HG03135 (cell line): Measurements from ENCODE around the gene MTFR1L.

Experiments used
- ATAC-seq: cut with Tn5 transposase; IDR thresholded peaks from one replicate; pipeline ENCODE4 v1.9.1; 2021; ENCODE audit warnings: mild to moderate bottlenecking, moderate library complexity; ENCODE audit not compliant: unreplicated experiment

The MTFR1L gene

GRCh38 chr1:25807480-25808390 is 12.0 kb upstream of the MTFR1L start:
- ATAC-seq: no peak

GRCh38 chr1:25808481-25809244 is 11.1 kb upstream of the MTFR1L start:
- ATAC-seq: no peak

DNA sequence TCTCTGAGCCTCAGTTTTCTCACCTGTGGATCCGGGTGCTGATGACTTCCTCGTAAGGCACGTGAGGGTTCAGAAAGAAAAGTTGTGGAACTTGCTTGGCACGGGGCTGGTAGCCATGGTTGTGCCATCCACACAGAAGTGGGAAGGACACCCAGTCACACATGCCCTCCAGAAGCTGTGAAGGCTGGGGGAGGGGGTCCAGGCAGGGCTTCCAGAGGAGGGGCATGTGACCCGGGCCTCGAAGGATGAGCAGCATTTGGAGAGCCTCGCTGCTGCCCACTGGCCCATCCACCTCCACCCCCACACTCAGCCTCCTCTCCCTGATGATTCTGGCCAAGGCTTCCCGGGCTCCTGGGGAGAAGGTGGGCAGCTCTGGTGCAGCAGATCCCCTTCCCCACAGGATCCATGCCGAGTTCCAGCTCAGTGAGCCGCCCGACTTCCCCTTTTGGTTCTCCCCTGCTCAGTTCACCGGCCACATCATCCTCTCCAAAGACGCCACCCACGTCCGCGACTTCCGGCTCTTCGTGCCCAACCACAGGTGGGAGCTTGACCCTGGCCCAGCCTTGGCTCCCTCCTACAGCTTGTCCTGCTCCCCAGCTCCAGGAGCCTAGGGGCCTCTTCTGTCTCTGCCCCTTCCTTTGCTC is 10.3 kb upstream of the MTFR1L start:
- no peak for ATAC-seq

DNA sequence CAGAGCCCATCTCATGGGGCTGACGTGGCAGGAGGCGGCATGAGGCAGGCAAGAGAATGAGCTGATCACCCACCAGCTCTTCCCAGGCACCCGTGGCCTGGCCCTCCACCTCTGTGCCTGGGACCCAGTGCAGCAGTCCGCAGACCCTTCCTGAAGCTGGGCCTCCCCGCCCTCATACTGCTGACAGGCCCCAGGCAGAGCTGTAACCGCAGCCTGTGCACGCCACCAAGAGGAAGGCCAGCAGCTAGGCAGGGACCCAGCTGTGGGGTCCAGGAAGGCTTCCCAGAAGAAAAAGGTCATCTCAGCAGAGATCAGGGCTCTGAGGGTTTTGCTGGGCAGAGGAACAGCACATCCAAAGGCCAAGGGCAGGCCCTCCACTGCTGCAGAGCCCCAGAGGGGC is 9.8 kb upstream of the MTFR1L start:
- ATAC-seq: no peak

DNA sequence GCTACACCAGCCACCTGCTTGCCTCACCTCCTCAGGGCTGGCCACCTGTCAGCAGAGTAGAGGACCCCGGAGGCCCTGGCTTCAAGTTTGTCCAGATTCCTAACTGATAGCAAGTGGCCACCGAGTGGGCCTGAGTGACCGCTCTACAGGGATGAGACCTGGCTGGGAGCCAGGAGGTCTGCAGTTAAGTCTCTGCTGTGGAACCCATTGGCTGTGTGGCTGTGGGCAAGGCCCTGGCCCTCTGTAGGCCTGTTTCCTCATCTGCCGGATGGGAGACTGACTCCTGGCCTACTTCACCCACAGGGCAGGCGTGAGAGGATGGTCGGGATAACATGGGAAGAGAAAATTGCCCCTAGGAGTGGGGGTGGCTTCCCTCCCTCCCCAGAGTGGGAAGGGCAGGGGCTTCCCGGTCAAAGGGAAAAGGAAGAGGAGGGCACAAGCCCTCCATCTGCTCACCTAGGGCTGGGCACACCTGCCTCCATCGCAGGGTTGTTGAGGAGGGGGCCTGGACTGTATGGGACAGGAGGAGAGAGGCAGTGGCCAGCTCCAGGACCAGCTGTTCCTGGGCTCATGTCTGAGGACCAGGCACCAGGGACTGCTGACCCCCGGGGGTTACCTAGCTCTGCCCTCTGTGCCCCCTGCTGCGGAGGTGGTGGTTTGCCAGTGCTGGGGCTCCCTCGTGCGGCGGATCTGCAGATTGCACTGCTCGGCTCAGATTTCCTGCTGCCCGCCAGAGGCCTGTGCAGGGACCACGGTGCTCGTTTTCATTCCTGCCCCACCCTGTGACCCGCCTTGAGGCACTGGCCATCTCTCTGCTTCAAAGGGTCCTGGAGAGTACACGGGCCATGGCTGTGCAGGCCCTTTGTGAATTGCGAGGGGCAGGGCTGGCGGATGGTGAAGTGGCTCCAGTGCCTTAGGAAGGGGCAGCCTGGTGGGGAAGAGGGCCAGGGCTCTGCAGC is 9.1 kb upstream of the MTFR1L start:
- no peak for ATAC-seq

- ATAC-seq: no peak
These were observed 8.2 kb upstream of the MTFR1L start for GRCh38 chr1:25811384-25812082.

DNA sequence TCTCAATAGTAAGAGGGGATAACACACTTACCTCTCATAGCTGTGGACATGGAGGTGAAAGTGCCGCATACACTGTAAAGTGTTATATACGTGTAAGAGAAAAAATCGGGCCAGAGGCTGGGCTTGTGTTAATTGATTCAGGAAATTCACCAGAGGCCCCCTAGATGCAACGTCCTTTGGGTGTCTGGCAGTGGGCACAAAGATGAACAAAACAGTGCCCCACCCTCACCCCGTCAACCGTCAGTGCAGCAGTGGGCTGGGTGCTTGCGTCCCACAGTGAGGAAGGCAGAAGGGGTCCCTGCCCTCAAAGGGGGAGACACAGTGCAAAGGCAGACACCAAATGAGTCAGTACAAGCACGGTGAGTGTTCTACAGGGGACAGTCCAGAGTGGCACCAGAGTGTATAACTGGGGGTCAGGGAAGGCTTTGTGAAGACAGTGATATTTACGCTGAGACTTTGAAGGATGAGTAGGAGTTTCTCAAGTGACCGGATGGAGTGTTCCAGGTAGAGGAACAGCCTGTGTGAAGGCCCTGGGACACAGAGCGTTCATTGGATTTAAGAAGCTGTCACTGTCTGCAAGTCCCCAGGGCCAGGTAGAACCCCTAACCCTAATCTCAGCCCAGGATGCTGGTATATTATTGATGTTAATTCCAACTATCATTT is 6.6 kb upstream of the MTFR1L start:
- ATAC-seq: no peak

DNA sequence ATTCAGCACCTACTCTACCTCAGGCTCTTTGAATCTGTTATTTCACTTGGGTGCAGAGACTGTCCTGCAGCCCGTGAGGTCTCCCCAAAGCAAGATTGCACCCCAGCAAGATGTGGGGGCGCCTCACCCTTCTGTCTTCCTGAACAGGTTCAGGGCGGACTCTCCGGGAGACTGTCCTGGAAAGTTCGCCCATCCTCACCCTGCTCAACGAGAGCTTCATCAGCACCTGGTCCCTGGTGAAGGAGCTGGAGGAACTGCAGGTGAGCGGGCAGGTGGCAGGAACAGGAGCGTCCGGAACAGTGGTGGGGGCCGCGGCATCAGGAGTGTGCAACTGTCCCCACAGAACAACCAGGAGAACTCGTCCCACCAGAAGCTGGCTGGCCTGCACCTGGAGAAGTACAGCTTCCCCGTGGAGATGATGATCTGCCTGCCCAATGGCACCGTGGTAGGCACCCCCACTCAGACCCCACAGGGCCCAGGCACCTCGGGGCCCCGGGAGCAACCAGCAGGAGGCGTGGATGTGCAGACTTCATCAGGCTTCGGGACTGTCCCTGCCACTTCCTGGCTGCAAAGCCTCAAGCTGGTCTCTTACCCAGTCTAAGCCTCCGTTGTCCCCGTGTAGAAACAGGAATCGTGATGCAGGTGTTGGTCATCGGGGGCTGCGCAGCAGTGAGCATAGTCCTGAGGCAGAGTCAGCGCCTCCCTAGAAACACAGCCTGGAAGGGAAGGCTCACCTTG is 5.9 kb upstream of the MTFR1L start:
- ATAC-seq: no peak

- no peak for ATAC-seq
These were observed 5.1 kb upstream of the MTFR1L start for GRCh38 chr1:25814549-25815087.

- no peak for ATAC-seq
These were observed 4.3 kb upstream of the MTFR1L start for GRCh38 chr1:25815208-25816111.

DNA sequence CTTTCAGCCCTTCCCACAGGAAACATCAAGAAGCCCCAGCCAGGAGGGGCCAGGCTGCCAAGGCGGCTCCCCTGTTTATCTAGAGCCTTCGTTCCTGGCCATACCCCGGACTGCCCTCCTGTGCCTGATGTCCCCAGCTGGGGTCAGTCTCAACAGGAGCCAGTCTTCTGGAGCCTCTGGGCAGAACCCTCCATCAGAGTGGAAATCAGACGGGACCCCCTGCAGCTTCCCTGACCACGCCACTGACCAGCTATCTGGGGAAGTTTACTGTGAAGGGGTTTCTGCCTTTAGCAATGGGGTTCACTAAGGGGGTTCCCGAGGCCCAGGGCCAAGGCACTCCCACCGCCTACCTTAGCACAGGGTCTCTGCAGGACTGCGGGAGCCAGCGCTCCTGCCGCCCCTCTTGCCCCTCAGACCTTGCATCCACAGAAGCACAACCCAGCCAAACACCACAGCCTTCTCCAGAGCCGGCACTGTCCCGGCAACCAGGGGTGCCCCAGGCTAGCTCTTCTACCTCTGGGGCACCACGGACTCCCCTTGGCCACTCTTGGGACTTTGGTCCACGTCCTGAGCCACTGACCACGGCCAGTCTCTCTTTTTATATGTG is 3.5 kb upstream of the MTFR1L start:
- ATAC-seq: no peak

- no peak for ATAC-seq
These were observed 1.8 kb upstream of the MTFR1L start for GRCh38 chr1:25817840-25818501.

DNA sequence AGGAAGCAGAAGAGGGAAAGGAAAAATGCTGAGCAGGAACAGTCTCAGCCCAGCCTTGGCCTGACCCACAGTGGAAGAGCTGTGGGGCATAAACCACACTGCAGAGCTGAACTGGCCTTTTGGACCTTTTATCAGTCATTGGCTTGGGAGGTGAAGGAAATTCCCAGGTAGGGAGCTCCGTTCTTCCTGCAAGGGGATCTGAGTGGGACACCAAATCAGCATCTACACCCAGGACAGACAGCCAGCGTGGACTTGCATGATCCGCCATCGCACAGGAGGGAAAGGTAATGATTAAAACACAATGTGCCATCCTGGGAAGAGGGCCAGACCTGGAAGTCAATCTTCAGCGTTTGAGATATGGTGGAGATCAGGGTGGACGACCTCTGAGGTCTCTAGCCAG is 1.2 kb upstream of the MTFR1L start:
- no peak for ATAC-seq

DNA sequence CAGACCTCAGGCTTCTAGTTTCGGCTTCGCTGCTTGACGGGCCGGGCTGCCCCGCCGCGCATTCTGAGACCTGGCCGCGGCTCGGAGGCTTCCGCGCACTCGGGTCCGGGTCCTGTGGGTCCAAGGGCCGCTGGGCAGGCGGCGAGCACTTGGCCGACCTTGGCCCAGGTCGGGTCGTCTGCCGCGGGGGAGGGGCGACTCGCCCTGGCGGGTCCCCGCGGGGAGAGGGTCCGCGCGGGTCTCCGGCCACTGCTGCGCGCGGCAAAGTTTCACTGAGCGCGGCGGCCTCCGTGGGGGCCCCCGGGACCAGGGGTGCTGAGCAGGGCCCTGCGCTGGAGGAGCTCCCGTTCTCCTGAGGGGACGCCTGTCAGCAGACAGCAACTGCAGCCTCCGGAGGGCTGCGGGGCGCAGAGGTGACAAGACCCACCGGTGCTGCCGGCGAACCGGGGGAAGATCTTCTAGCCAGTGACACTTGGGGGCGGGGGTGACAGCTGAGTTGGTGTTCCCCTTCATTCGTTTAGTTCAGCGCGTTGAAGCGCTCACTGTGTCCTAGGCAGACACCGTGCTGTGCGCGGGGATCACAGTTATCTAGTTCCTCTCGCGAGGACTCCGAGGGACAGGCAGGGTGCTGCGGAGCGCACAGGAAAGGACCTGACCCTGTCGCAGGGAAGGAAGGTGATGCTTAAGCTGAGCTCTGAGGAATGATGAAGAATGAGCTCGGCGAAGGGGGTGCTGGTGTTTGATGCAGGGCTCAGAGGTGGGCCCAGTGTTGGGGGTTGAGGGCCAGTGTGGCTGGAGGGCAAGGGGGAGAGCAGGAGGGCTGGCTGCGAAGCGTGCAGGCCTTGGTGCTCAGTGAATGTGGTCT is 725 bp downstream of the MTFR1L start:
- peak; percentile 48 for ATAC-seq

DNA sequence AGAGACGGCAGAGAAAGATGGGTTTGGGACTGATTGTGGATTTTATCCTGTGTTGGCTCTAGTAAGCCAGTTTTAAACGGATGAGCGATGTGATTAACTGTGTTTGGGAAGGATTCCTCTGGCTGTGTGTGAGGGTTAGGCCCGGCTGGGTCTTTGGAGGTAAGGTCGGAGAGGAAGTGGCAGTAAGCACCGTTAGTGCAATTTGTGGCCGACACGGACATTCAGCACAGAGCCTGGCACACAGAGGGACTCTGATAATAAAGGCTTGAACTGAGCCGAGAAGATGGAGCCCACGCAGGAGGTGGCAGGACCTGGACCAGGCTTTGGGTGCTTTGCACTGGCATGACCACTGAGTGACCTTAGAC is 1.3 kb downstream of the MTFR1L start:
- ATAC-seq: no peak
